Fibroblast of villous mesenchyme (primary cell): Measurements from ENCODE around the gene STIM2. TPM values are rescaled to one million over a fixed set of nuclear protein-coding genes. Genes with fewer than 3 reads are reported as not detected.

Experiments
- DNase-seq: peaks from one replicate; pipeline ENCODE4 v3.0.0-alpha.2; 2010; ENCODE audit warnings: low read depth
- H3K4me3 ChIP-seq: 2 replicates; pipeline ENCODE4 v1.5.1; 2011; ENCODE audit warnings: low read depth, mild to moderate bottlenecking, low read length
- total RNA-seq: library from RNA; depleted of rRNA; stranded (reverse); fragments of >200 nt; gene quantifications from 2 replicates; pipeline ENCODE4 v1.2.3, GENCODE V29; 2012
- TF ChIP-seq, protein P1 (sequence below): IDR thresholded peaks from 2 replicates; pipeline ENCODE4 v1.5.1; 2012; ENCODE audit warnings: low read depth, mild to moderate bottlenecking, low read length; ENCODE audit not compliant: insufficient read depth

STIM2 gene
- total RNA-seq, 1 donor = 21.6 TPM

DNA sequence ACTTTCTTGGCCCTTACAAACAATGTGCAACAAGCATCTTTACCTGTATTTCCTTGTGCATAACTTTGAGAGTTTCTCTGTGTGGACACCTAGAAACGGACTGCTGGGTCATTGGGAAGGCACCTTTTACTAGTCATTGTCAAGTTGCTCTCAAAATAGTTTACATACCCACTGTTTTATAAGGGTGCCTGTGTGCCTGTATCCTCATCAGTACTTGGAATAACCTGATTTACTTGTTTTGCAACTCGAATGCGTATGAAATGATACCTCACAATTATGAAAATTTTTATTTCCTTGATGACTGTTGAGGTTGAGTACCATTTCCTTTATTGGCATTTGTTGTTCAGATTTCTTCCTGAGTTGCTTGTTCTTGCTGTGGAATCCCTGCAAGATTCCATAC is 150.8 kb downstream of the STIM2 start:
- DNase-seq = no peak
- TF ChIP-seq, protein P1, sequence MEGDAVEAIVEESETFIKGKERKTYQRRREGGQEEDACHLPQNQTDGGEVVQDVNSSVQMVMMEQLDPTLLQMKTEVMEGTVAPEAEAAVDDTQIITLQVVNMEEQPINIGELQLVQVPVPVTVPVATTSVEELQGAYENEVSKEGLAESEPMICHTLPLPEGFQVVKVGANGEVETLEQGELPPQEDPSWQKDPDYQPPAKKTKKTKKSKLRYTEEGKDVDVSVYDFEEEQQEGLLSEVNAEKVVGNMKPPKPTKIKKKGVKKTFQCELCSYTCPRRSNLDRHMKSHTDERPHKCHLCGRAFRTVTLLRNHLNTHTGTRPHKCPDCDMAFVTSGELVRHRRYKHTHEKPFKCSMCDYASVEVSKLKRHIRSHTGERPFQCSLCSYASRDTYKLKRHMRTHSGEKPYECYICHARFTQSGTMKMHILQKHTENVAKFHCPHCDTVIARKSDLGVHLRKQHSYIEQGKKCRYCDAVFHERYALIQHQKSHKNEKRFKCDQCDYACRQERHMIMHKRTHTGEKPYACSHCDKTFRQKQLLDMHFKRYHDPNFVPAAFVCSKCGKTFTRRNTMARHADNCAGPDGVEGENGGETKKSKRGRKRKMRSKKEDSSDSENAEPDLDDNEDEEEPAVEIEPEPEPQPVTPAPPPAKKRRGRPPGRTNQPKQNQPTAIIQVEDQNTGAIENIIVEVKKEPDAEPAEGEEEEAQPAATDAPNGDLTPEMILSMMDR = no peak
- H3K4me3 ChIP-seq = no peak overlapping the region

DNA sequence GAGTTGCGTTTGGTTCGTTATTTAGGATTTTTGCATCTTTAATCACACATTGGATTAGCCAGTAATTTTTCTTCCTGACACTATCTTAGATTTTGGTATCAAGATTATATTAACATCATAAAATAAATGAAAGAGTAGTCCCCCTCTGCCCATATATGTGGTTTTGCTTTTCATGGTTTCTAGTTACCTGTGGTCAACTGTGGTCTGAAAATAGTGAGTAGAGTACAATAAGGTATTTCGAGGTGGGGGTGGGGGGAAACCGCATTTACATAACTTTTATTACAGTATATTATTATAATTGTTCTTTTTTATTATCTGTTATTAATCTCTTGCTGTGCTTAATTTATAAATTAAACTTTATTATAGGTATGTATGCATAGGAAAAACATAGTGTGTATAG is 152.4 kb downstream of the STIM2 start:
- H3K4me3 ChIP-seq = no peak overlapping the region
- TF ChIP-seq, protein P1 = no peak
- no peak for DNase-seq

DNA sequence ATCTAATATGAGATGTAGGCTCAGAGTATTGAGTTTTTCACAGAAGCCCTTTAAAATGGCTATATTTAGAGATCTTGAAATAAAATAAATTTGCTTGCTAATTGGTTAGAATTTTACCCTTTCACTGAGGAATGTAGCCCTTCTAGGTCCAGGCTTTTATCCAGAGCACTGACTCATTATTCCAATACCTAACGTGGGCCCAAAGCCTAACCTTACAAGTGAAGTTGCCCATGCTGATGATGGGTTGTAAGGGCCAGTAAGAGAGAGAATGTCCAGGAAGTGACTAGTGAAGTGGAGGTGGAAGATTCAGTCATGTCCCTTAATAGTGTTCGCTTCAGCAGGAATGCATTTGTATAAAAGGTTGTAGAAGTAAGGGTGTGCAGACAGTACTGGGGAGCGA is 155.9 kb downstream of the STIM2 start:
- DNase-seq = no peak
- no peak overlapping the region for H3K4me3 ChIP-seq
- TF ChIP-seq, protein P1 = no peak

DNA sequence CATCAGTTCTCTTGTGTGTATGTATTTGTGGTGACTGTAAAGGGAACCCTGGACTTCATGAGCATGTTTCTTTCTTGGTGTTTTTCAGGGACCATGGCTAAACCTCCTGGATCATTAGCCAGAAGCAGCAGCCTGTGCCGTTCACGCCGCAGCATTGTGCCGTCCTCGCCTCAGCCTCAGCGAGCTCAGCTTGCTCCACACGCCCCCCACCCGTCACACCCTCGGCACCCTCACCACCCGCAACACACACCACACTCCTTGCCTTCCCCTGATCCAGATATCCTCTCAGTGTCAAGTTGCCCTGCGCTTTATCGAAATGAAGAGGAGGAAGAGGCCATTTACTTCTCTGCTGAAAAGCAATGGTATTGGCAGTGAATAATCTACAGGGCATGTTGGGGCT is 157.0 kb downstream of the STIM2 start:
- H3K4me3 ChIP-seq = no peak overlapping the region
- TF ChIP-seq, protein P1 = no peak
- DNase-seq = no peak

DNA sequence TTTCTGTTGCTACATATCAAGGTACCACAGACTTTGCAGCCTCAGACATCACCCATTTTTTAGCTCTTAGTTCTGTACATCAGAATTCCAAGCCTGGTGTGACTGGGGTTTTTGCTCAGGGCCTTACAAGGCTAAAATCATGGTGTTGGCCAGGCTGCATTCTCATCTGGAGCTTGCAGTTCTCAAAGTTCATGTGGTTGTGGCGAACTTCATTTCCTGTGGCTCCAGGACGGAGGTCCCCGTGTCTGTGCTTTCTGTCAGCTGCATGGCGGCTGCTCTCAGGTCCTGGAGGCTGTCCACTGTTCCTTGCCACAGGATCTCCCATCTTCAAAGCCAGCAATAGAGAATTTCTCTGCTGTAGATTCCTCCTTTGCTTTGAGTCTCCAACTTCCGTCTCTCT is 157.4 kb downstream of the STIM2 start:
- DNase-seq = no peak
- TF ChIP-seq, protein P1 = no peak
- no peak overlapping the region for H3K4me3 ChIP-seq

DNA sequence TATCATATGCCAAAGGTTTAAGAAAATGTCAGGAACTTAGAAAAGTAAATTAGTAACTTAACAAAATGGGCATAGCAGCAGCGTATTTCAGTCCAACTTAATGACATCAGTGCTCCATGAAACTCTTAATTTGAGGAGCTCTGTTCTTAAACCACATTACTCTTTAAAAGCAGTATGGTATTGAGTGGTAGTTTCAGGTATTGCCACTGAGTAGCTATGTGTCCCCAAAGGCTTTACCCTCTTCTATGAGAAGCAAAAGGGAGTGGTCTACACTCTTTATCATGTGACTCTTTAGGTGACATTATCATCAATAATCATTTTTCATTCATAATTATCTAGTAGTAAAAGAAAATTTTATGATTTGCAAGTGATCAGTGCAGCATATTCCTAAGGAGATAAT is 158.3 kb downstream of the STIM2 start:
- TF ChIP-seq, protein P1 = no peak
- H3K4me3 ChIP-seq = no peak overlapping the region
- no peak for DNase-seq

DNA sequence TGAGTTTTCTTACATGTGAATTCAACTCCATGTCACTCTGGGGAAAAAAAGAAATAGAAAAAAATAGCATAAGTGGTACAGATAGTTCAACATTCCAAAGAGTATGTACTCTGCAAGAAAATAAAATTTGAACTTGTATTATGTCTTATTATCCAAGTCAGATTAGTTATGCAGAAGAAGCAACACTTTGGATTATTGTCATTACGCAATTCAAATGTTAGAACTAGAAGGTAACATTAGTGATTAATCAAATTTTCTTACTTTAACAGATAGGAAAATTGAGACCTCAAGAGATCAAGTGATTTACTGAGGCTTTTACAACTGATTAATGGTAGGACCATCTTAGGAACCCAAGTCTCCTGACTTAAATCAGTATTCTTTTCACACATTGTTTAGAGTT is 159.1 kb downstream of the STIM2 start:
- no peak overlapping the region for H3K4me3 ChIP-seq
- no peak for DNase-seq
- TF ChIP-seq, protein P1 = no peak
